Brain pericyte (primary cell): ENCODE results near the gene OPN1SW.

Experiments
- DNase-seq: peaks from one replicate; pipeline ENCODE4 v3.0.0-alpha.2; 2012; ENCODE audit warnings: low read depth, low spot score

The OPN1SW gene

GRCh38 chr7:128758553-128758952 lies 17.0 kb downstream of the OPN1SW start:
- DNase-seq: no peak

- no peak for DNase-seq
These were observed 18.4 kb downstream of the OPN1SW start for GRCh38 chr7:128757203-128757602.

- no peak for DNase-seq
These were observed 19.6 kb downstream of the OPN1SW start for GRCh38 chr7:128755819-128756476.

- DNase-seq: no peak
These were observed 20.3 kb downstream of the OPN1SW start for GRCh38 chr7:128755075-128755818.

- no peak for DNase-seq
These were observed 23.3 kb downstream of the OPN1SW start for GRCh38 chr7:128752251-128752650.

GRCh38 chr7:128747327-128748079 lies 28.1 kb downstream of the OPN1SW start:
- no peak for DNase-seq

- DNase-seq: no peak
These were observed 29.9 kb downstream of the OPN1SW start for GRCh38 chr7:128745706-128746105.

GRCh38 chr7:128744366-128744905 lies 31.2 kb downstream of the OPN1SW start:
- no peak for DNase-seq

- DNase-seq: no peak
These were observed 32.4 kb downstream of the OPN1SW start for GRCh38 chr7:128743112-128743772.

GRCh38 chr7:128742206-128742605 lies 33.4 kb downstream of the OPN1SW start:
- DNase-seq: no peak

- no peak for DNase-seq
These were observed 34.1 kb downstream of the OPN1SW start for GRCh38 chr7:128741491-128741890.

- DNase-seq: peak; percentile 55
These were observed 34.6 kb downstream of the OPN1SW start for GRCh38 chr7:128740996-128741395.

- no peak for DNase-seq
These were observed 35.5 kb downstream of the OPN1SW start for GRCh38 chr7:128739990-128740682.

GRCh38 chr7:128739048-128739962 lies 36.3 kb downstream of the OPN1SW start, which contains the start of gene CALU:
TSS of gene CALU (plus strand) at chr7:128739359. CDS start at chr7:128748584, 9,225 bp downstream.
- peak; percentile 90 for DNase-seq

- peak; percentile 34 for DNase-seq
These were observed 37.0 kb downstream of the OPN1SW start for GRCh38 chr7:128738570-128739047.

- DNase-seq: no peak
These were observed 37.7 kb downstream of the OPN1SW start for GRCh38 chr7:128737867-128738385.

- no peak for DNase-seq
These were observed 38.2 kb downstream of the OPN1SW start for GRCh38 chr7:128737441-128737840.

- no peak for DNase-seq
These were observed 40.2 kb downstream of the OPN1SW start for GRCh38 chr7:128735436-128735835.

GRCh38 chr7:128734890-128735289 lies 40.7 kb downstream of the OPN1SW start:
- DNase-seq: no peak

GRCh38 chr7:128733278-128733645 lies 42.3 kb downstream of the OPN1SW start:
- no peak for DNase-seq
